H1 (cell line): Measurements from ENCODE around the gene HLF. TPM values are rescaled to one million over a fixed set of nuclear protein-coding genes. Genes with fewer than 3 reads are reported as not detected.

Experiments used
- CEBPB ChIP-seq: IDR thresholded peaks from 2 replicates; pipeline ENCODE4 v1.6.1; 2012; ENCODE audit warnings: low read depth, low read length
- EP300 ChIP-seq, 2 experiments: IDR thresholded peaks; 1 replicate in 1 of 2; 2 replicates in 1 of 2; pipeline ENCODE4 v1.6.1; 2011 to 2012; ENCODE audit warnings: low read depth in 2 of 2, low read length in 2 of 2, mild to moderate bottlenecking in 2 of 2, borderline replicate concordance in 1 of 2, inconsistent platforms in 1 of 2, moderate library complexity in 1 of 2
- NANOG ChIP-seq: IDR thresholded peaks from 2 replicates; pipeline ENCODE4 v1.6.1; 2011; ENCODE audit warnings: low read length, low read depth, mild to moderate bottlenecking, inconsistent platforms; ENCODE audit not compliant: insufficient read depth, poor library complexity, severe bottlenecking
- PHF8 ChIP-seq: fragments of 200-600 bp; sonication (generic); conservative IDR thresholded peaks from 2 replicates; pipeline ENCODE4 v1.7.1; 2012; ENCODE audit warnings: low read depth, mild to moderate bottlenecking, inconsistent platforms, low read length, moderate library complexity
- polyA plus RNA-seq, 7 experiments: library from polyadenylated mRNA; depleted of rRNA in 3 of 7; stranded (reverse) in 5 of 7; unstranded in 2 of 7; fragments of >200 nt in 5 of 7; fragments of 200-250 nt in 2 of 7; gene quantifications; 1 replicate in 5 of 7; 2 replicates in 1 of 7; 4 replicates in 1 of 7; pipeline versions ENCODE4 v1.2.1 to v1.2.3, GENCODE V29; 2011 to 2013; ENCODE audit warnings: missing spikeins in 2 of 7, mixed read lengths in 2 of 7
- total RNA-seq: library from RNA; stranded (reverse); fragmentation: NEBNext Ultra II Directional; extraction: Animal tissue kit (Norgen Biotek cat#: 25700); gene quantifications from 2 replicates; pipeline ENCODE4 v1.2.1, GENCODE V29; 2021

Gene HLF
- total and polyA plus RNA-seq, 2 of the 8 experiments (the other 6 are each of a cell fraction or from before 2014, with no cell fraction given) = 0.39 to 0.60 TPM

DNA sequence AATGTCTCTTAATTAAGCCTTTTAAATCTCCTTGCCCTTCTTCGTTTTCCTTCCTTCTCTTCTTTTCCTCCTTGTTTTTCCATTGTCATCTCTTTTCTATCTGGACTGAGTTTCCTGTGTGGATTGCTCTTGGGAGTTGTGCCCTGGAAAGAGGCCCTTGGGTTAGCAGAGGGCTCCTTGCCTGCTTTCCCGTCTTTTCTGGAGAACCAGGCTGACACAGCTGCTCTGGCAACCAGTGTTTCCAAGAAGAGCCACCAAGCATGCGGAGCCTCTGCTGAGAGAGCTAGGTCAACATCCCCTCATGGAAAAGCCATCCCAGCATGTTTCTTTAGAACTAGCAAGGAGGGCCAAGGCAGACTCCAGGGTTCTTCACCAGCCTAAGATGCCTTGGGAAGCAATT lies 75.4 kb downstream of the HLF start (continued):
- TF ChIP-seq NANOG (no peak), CEBPB (no peak), EP300 (IDR thresholded peaks at IDR 0.05; ENCODE audit: borderline replicate concordance in 1 of 2, low read depth in 2 of 2, low read length in 2 of 2) (no peak), PHF8 (no peak)
- TF ChIP-seq, all 59 proteins: peak for 0
